ENCODE data around the gene GJA1. TPM values are rescaled to one million over a fixed set of nuclear protein-coding genes. Genes with fewer than 3 reads are reported as not detected.

Gene GJA1

DNA sequence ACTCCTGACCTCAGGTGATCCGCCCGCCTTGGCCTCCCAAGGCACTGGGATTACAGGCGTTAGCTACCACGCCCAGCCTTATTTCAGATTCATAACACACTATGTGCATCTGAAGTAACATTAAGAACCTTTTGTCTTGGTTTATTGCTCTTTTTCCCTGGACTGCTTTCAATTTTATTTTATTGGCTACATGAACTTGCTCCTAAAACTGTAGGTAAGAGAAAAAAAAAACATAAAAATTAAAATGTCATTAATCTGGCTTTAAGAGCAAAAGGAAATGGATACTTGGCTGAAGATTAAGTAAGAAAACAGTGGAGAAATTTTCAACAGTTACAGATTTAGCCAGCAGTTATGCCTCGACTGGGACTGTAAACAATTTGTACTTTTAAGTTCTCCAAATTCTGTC lies 62.5 kb downstream of the GJA1 start:
- Histone ChIP-seq H3K4ac (ENCODE audit: low read length) (no peak overlapping the region), H2BK15ac (ENCODE audit: low read length) (no peak overlapping the region), H2BK12ac (ENCODE audit: low read length) (no peak overlapping the region), H3K27me3 (ENCODE audit: control insufficient read depth in 3 of 3, insufficient read depth in 3 of 3, low read depth in 1 of 3, low read length in 3 of 3) (no peaks in the 10 kb centered on the region), H3K23ac (ENCODE audit: low read depth, low read length, poor library complexity) (no peak overlapping the region), H2AK5ac (ENCODE audit: low read depth, low read length) (no peak overlapping the region), H3K4me1 (ENCODE audit: control insufficient read depth in 2 of 2, insufficient read depth in 1 of 2, low read depth in 1 of 2, low read length in 2 of 2) (no peaks in the 10 kb centered on the region), H3K27ac (replicated peaks; ENCODE audit: low read length) (no peak overlapping the region), H3K18ac (ENCODE audit: low read length) (no peak overlapping the region), H3K4me3 (ENCODE audit: low read length in 2 of 2) (no peak overlapping the region), H3K9ac (ENCODE audit: low read depth, low read length, poor library complexity) (no peak overlapping the region), H4K8ac (ENCODE audit: low read depth, low read length) (no peak overlapping the region), H3K79me1 (ENCODE audit: low read depth, low read length) (no peaks in the 10 kb centered on the region), H2AFZ (ENCODE audit: low read length) (no peak overlapping the region), H3K9me3 (replicated peaks in 1 of 2; ENCODE audit: control insufficient read depth in 2 of 2, insufficient read depth in 1 of 2, low read depth in 1 of 2, low read length in 2 of 2) (no peaks in the 10 kb centered on the region), H2BK120ac (ENCODE audit: low read depth, low read length) (no peak overlapping the region), H3K36me3 (replicated peaks in 1 of 2; ENCODE audit: control insufficient read depth in 2 of 2, insufficient read depth in 2 of 2, low read length in 2 of 2) (no peaks in the 10 kb centered on the region), H4K91ac (ENCODE audit: low read depth, low read length, poor library complexity) (no peak overlapping the region), H3K4me2 (ENCODE audit: insufficient read depth, low read length, poor library complexity, severe bottlenecking) (no peak overlapping the region), H2BK5ac (ENCODE audit: low read length) (no peak overlapping the region), H3K14ac (ENCODE audit: low read length) (no peak overlapping the region)
- DNase-seq (ENCODE audit: low spot score) = no peak
- no CpG with 5 or more reads among the region's 5 CpGs for WGBS, 2 donors (ENCODE audit: extremely low coverage in 2 of 2, insufficient read length in 2 of 2, insufficient replicate concordance in 1 of 2)

DNA sequence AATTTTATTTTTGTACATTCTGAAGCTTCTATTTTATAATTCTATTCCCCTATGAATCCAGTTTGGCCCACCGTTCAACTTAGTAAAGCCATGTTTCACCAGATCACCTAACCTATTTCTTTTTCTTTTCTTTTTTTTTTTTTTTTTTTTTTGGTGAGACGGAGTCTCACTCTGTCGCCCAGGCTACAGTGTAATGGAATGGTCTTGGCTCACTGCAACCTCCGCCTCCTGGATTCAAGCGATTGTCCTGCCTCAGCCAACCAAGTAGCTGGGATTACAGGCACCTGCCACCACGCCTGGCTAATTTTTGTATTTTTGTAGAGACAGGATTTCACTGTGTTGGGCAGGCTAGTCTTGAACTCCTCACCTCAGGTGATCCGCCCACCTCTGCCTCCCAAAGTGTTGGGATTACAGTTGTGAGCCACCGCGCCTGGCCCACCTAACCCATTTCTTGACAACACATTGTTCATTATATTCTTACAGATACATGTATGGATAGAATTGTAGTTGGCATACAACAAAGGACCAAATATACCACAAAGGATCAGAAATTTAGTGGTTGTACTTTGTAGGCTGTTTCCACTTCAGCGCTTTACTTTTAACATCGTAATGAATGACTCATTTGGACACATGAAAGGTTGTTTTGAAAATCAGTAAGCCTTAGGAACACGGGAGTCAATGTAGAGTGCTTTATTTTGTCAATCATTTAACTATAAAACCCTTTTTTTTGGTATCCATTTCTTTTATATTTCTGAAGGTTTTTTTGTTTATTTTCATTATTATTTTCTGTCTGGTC lies 63.2 kb downstream of the GJA1 start:
- no CpG with 5 or more reads among the region's 12 CpGs for WGBS, 2 donors (ENCODE audit: extremely low coverage in 2 of 2, insufficient read length in 2 of 2, insufficient replicate concordance in 1 of 2)
- Histone ChIP-seq H3K18ac (ENCODE audit: low read length) (no peak overlapping the region), H4K91ac (ENCODE audit: low read depth, low read length, poor library complexity) (no peak overlapping the region)

More for the DNA sequence above, 63.2 kb downstream of the GJA1 start:
- Histone ChIP-seq H3K4me2 (ENCODE audit: insufficient read depth, low read length, poor library complexity, severe bottlenecking) (no peak overlapping the region), H3K14ac (ENCODE audit: low read length) (no peak overlapping the region), H2BK120ac (ENCODE audit: low read depth, low read length) (no peak overlapping the region), H3K9me3 (replicated peaks in 1 of 2; ENCODE audit: control insufficient read depth in 2 of 2, insufficient read depth in 1 of 2, low read depth in 1 of 2, low read length in 2 of 2) (no peaks in the 10 kb centered on the region), H3K79me1 (ENCODE audit: low read depth, low read length) (no peaks in the 10 kb centered on the region), H3K4me3 (ENCODE audit: low read length in 2 of 2) (no peak overlapping the region), H2BK5ac (ENCODE audit: low read length) (no peak overlapping the region), H3K36me3 (replicated peaks in 1 of 2; ENCODE audit: control insufficient read depth in 2 of 2, insufficient read depth in 2 of 2, low read length in 2 of 2) (no peaks in the 10 kb centered on the region), H3K4ac (ENCODE audit: low read length) (no peak overlapping the region), H4K8ac (ENCODE audit: low read depth, low read length) (no peak overlapping the region), H2BK15ac (ENCODE audit: low read length) (no peak overlapping the region), H3K4me1 (ENCODE audit: control insufficient read depth in 2 of 2, insufficient read depth in 1 of 2, low read depth in 1 of 2, low read length in 2 of 2) (no peaks in the 10 kb centered on the region), H3K27ac (replicated peaks; ENCODE audit: low read length) (no peak overlapping the region), H2BK12ac (ENCODE audit: low read length) (no peak overlapping the region), H2AK5ac (ENCODE audit: low read depth, low read length) (no peak overlapping the region), H3K27me3 (ENCODE audit: control insufficient read depth in 3 of 3, insufficient read depth in 3 of 3, low read depth in 1 of 3, low read length in 3 of 3) (no peaks in the 10 kb centered on the region), H2AFZ (ENCODE audit: low read length) (no peak overlapping the region), H3K23ac (ENCODE audit: low read depth, low read length, poor library complexity) (no peak overlapping the region), H3K9ac (ENCODE audit: low read depth, low read length, poor library complexity) (no peak overlapping the region)
- DNase-seq (ENCODE audit: low spot score) = no peak

Small RNA genes lying within 50 kb of the gene (small RNA-seq; reads per million reads assigned to genes)
- not detected for gene RNU4-35P (ENCODE audit: insufficient read depth)
